Fibroblast of mammary gland (primary cell): ENCODE results near the gene CACNA2D2.

Experiments
- DNase-seq: peaks from one replicate; pipeline ENCODE4 v3.0.0-alpha.2; 2010; ENCODE audit warnings: low read depth
- H3K4me3 ChIP-seq: 2 replicates; pipeline ENCODE4 v1.5.1; 2011; ENCODE audit warnings: low read depth, mild to moderate bottlenecking, low read length, moderate library complexity; ENCODE audit not compliant: control insufficient read depth
- CTCF ChIP-seq: conservative IDR thresholded peaks from 2 replicates; pipeline ENCODE4 v1.5.1; 2011; ENCODE audit warnings: low read depth, low read length, inconsistent platforms; ENCODE audit not compliant: control insufficient read depth, insufficient read depth

Gene CACNA2D2

GRCh38 chr3:50425911-50426310 lies 77.5 kb downstream of the CACNA2D2 start:
- no peak for DNase-seq
- no peak overlapping the region for H3K4me3 ChIP-seq
- no peak for TF ChIP-seq CTCF

GRCh38 chr3:50423543-50423942 lies 79.9 kb downstream of the CACNA2D2 start:
- H3K4me3 ChIP-seq: no peak overlapping the region
- no peak for TF ChIP-seq CTCF
- no peak for DNase-seq

GRCh38 chr3:50422153-50422552 lies 81.3 kb downstream of the CACNA2D2 start:
- H3K4me3 ChIP-seq: no peak overlapping the region
- no peak for DNase-seq
- no peak for TF ChIP-seq CTCF

GRCh38 chr3:50419595-50420370 lies 83.7 kb downstream of the CACNA2D2 start:
- no peak for DNase-seq
- no peak overlapping the region for H3K4me3 ChIP-seq
- TF ChIP-seq CTCF: no peak

GRCh38 chr3:50418850-50419249 lies 84.6 kb downstream of the CACNA2D2 start:
- peak; percentile 13 for DNase-seq
- H3K4me3 ChIP-seq: no peak overlapping the region
- TF ChIP-seq CTCF: no peak

GRCh38 chr3:50417637-50418033 lies 85.8 kb downstream of the CACNA2D2 start:
- TF ChIP-seq CTCF: no peak
- H3K4me3 ChIP-seq: no peak overlapping the region
- no peak for DNase-seq
